ENCODE measurements around the gene PCNX1. TPM values are rescaled to one million over a fixed set of nuclear protein-coding genes. Genes with fewer than 3 reads are reported as not detected.
A peak's percentile ranks its signal among the peaks of the same experiment; 100 is the strongest.

Gene PCNX1
- total RNA-seq, 1 experiment from 2014 or later: 23.3 TPM

GRCh38 chr14:70909733-70910614 is 2.7 kb downstream of the PCNX1 start:
- ChIA-PET POLR2A (ENCODE audit: unreplicated experiment) (no interaction called here), CTCF (no interaction called here)
- intact Hi-C loops (cut with micrococcal nuclease): loop anchor here (2.0 to 5.0 kb wide), 2 partner anchors 112 to 551 kb away; partner anchors contain the start of gene COX16
- BruUV-seq (replicated peaks): no TSS peak
- ATAC-seq: no peak
- Histone ChIP-seq H3K4me2 (ENCODE audit: low read length) (peak overlapping the region; percentile 82), H3K4me1 (ENCODE audit: insufficient read depth, low read length) (peaks cover 19% of the 10 kb centered on the region), H3K4me3 (ENCODE audit: low read length) (peak overlapping the region; percentile 76), H2AFZ (ENCODE audit: low read length) (no peak overlapping the region), H3F3A (ENCODE audit: low read length, unreplicated experiment) (no peaks in the 10 kb centered on the region), H3K27ac (ENCODE audit: low read length) (no peak overlapping the region), H3K27me3 (ENCODE audit: low read length) (no peaks in the 10 kb centered on the region), H3K9me3 (ENCODE audit: low read length) (no peaks in the 10 kb centered on the region), H3K9ac (ENCODE audit: low read length) (no peak overlapping the region), H3K79me2 (ENCODE audit: low read length) (peaks cover 68% of the 10 kb centered on the region), H4K20me1 (ENCODE audit: low read length) (peaks cover 48% of the 10 kb centered on the region), H3K9me2 (replicated peaks; ENCODE audit: low read length) (no peaks in the 10 kb centered on the region), H3K36me3 (ENCODE audit: low read depth, low read length) (no peaks in the 10 kb centered on the region)
- peak; percentile 22 for DNase-seq
- TF ChIP-seq EZH2phosphoT487 (IDR thresholded peaks at IDR 0.05; ENCODE audit: borderline replicate concordance, low read length): no peak
- no peak for TF ChIP-seq EZH2 (IDR thresholded peaks at IDR 0.05; ENCODE audit: low read length, unreplicated experiment)
- TF ChIP-seq, protein P1, sequence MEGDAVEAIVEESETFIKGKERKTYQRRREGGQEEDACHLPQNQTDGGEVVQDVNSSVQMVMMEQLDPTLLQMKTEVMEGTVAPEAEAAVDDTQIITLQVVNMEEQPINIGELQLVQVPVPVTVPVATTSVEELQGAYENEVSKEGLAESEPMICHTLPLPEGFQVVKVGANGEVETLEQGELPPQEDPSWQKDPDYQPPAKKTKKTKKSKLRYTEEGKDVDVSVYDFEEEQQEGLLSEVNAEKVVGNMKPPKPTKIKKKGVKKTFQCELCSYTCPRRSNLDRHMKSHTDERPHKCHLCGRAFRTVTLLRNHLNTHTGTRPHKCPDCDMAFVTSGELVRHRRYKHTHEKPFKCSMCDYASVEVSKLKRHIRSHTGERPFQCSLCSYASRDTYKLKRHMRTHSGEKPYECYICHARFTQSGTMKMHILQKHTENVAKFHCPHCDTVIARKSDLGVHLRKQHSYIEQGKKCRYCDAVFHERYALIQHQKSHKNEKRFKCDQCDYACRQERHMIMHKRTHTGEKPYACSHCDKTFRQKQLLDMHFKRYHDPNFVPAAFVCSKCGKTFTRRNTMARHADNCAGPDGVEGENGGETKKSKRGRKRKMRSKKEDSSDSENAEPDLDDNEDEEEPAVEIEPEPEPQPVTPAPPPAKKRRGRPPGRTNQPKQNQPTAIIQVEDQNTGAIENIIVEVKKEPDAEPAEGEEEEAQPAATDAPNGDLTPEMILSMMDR (conservative IDR thresholded peaks at IDR 0.05; ENCODE audit: low read depth, low read length): no peak

- Histone ChIP-seq H3K27me3 (ENCODE audit: low read length) (no peaks in the 10 kb centered on the region), H3K9me2 (replicated peaks; ENCODE audit: low read length) (no peaks in the 10 kb centered on the region), H3K4me1 (ENCODE audit: insufficient read depth, low read length) (peaks cover 21% of the 10 kb centered on the region), H3K27ac (ENCODE audit: low read length) (no peak overlapping the region), H3K4me2 (ENCODE audit: low read length) (no peak overlapping the region), H3K79me2 (ENCODE audit: low read length) (peaks cover 91% of the 10 kb centered on the region), H3K9me3 (ENCODE audit: low read length) (no peaks in the 10 kb centered on the region), H3K9ac (ENCODE audit: low read length) (no peak overlapping the region), H4K20me1 (ENCODE audit: low read length) (peaks cover 68% of the 10 kb centered on the region), H3F3A (ENCODE audit: low read length, unreplicated experiment) (no peaks in the 10 kb centered on the region), H3K36me3 (ENCODE audit: low read depth, low read length) (no peaks in the 10 kb centered on the region), H3K4me3 (ENCODE audit: low read length) (no peak overlapping the region), H2AFZ (ENCODE audit: low read length) (no peak overlapping the region)
- POLR2A ChIA-PET (ENCODE audit: unreplicated experiment): no interaction called here
- intact Hi-C loops (cut with micrococcal nuclease): no loop called here
- no peak for ATAC-seq
- no peak for DNase-seq
- TF ChIP-seq EZH2phosphoT487 (IDR thresholded peaks at IDR 0.05; ENCODE audit: borderline replicate concordance, low read length) (no peak), EZH2 (IDR thresholded peaks at IDR 0.05; ENCODE audit: low read length, unreplicated experiment) (no peak)
- TF ChIP-seq, protein P1 (conservative IDR thresholded peaks at IDR 0.05; ENCODE audit: low read depth, low read length): no peak
- BruUV-seq (replicated peaks): no TSS peak
- CTCF ChIA-PET: no interaction called here
These were observed 8.2 kb downstream of the PCNX1 start for GRCh38 chr14:70915415-70915814.

DNA sequence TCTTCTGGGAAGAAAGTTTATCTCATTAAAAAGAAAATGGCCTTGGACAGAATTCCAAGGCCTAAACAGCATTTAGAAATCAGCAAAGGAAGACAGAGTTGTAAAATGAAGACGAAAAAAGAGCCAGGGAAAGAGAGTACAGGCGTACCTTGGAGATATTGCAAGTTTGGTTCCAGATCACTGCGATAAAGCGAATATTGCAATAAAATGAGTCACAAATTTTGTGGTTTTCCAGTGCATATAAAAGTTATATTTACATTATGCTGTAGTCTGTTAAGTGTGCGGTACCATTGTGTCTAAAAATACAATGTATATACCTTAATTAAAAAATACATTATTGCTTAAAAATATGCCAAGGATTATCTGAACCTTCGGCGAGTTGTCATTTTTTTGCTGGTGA is 9.0 kb downstream of the PCNX1 start:
- Histone ChIP-seq H3K9me2 (replicated peaks; ENCODE audit: low read length) (no peaks in the 10 kb centered on the region), H3K27me3 (ENCODE audit: low read length) (no peaks in the 10 kb centered on the region), H4K20me1 (ENCODE audit: low read length) (peaks cover 68% of the 10 kb centered on the region), H3K9me3 (ENCODE audit: low read length) (no peaks in the 10 kb centered on the region), H3K9ac (ENCODE audit: low read length) (no peak overlapping the region), H3F3A (ENCODE audit: low read length, unreplicated experiment) (no peaks in the 10 kb centered on the region), H3K27ac (ENCODE audit: low read length) (no peak overlapping the region), H3K4me1 (ENCODE audit: insufficient read depth, low read length) (peaks cover 28% of the 10 kb centered on the region), H3K36me3 (ENCODE audit: low read depth, low read length) (no peaks in the 10 kb centered on the region), H3K4me2 (ENCODE audit: low read length) (peak overlapping the region; percentile 40), H3K79me2 (ENCODE audit: low read length) (peaks cover 91% of the 10 kb centered on the region), H3K4me3 (ENCODE audit: low read length) (0 out of 2 replicates have a peak overlapping the region, but pooled peaks have one; percentile 5), H2AFZ (ENCODE audit: low read length) (no peak overlapping the region)
- DNase-seq (peak; percentile 92), ATAC-seq (peak; percentile 91)
- intact Hi-C loops (cut with micrococcal nuclease): loop anchor here (1.0 kb wide), 1 partner anchor 9 kb away; the partner anchor contains the start of gene PCNX1
- ChIA-PET POLR2A (ENCODE audit: unreplicated experiment) (no interaction called here), CTCF (no interaction called here)
- BruUV-seq (replicated peaks): no TSS peak
- TF ChIP-seq, protein P1 (conservative IDR thresholded peaks at IDR 0.05; ENCODE audit: low read depth, low read length): no peak
- no peak for TF ChIP-seq EZH2phosphoT487 (IDR thresholded peaks at IDR 0.05; ENCODE audit: borderline replicate concordance, low read length)
- TF ChIP-seq EZH2 (IDR thresholded peaks at IDR 0.05; ENCODE audit: low read length, unreplicated experiment): no peak
